ENCODE results near the gene MAPKAPK3.

The MAPKAPK3 gene

DNA sequence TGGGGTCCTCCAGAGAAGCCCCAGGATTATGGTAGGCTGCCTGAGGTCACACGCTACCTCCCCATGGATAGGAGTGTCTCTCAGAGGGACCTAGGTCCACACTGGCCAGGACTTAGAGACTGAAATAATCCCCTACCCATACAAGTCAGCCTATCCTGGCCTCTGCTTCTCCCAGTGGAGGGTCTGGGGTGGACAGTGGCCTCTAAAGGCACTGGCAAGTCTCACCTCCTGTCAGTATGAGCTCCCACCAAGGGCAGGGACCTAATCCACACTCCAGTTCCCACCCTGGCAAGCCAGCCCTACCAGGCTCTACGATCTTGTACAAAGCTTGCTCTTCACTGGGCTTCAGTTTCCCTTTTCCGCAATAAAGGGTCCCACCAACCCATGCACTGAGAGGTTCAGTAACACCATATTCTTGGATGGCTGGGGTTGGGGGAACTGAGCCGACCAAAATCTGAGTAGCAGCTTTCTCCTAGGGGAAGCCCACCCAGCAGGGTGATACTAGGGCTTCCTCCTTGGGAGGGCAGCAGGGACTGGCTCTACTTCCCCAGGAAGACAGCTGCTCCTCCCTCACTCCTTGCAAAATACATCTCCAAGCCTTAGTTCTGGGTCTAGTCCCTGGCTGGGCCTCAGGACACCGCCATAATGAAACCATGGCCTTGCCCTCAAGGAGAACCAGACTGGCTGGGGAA is 7.7 kb upstream of the MAPKAPK3 start:
- no peak for DNase-seq

DNA sequence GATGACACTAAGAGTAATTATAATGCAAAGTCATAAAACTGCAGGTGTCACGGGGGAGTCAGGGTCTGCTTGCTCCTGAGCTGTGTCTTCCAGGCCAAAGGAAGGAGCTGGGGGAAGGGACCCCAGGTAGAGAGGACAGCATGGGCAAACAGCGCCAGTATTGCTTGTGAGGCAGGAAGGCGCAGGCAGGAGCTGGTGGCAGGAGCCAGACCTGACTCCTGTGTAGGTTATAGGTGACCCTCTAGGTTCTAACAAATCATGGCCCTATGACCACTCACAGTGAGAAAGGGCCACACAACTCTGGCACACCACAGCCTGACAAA is 7.2 kb upstream of the MAPKAPK3 start:
- no peak for DNase-seq

DNA sequence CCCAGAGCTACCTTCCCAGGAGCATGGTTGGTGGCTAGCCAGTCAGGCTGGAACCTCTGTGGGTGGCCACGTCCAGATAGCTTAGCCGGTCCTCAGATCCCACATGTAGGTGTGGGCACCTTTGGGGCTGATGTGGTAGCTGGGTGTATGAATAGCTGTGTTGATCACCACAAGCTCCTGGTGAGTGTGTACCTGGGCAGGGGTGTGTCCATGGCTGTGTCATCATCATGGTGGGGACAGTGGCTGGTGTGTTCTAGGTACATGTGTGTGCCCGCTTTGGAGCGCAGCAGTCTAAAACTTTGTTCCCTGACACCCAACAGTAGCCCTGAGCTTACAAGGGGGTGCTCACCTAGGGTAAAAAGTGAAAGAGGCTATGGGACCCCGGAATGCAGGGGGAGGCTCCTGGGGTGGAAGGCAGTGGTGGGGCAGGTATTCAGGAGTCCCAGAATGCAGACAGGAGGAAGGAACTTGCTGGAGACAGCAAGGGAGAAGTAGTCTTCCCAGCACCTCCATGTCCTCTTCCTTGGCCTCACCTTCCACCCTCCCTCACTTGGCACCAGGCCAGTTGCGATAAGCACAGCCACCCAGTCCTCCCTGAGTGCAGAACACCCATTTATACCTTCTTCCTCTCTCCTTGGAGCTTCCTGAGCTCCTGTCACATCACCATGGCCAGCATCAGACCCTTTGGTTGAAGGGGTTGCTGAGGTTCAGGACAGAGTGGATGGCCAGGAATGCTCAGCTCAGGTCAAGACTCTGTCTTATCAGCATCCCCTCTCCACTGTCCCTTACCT is 6.6 kb upstream of the MAPKAPK3 start:
- DNase-seq, result no peak

DNA sequence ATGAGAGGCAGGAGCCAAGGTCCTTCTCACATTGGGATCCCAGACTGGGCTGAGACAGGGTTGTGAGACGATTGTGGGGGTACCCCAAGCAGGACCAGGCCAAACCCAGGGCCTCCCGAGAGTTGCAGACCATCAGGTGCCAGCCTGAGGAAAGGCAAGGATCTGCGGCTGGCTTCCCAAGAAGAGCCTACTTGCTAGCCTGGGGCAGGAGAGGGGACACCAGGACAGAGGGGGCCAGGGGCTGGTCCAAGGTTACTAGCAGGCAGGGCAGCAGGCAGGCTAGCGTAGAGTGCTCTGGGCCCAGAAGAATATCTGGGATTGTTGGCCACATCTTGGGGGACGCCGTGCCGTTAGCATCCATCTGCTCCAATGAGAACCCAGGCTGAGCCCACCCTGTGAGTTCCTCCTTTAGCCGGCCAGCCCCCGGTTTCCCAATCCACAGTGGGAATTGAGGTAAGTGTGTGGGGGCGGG is 5.9 kb upstream of the MAPKAPK3 start:
- no peak for DNase-seq

DNA sequence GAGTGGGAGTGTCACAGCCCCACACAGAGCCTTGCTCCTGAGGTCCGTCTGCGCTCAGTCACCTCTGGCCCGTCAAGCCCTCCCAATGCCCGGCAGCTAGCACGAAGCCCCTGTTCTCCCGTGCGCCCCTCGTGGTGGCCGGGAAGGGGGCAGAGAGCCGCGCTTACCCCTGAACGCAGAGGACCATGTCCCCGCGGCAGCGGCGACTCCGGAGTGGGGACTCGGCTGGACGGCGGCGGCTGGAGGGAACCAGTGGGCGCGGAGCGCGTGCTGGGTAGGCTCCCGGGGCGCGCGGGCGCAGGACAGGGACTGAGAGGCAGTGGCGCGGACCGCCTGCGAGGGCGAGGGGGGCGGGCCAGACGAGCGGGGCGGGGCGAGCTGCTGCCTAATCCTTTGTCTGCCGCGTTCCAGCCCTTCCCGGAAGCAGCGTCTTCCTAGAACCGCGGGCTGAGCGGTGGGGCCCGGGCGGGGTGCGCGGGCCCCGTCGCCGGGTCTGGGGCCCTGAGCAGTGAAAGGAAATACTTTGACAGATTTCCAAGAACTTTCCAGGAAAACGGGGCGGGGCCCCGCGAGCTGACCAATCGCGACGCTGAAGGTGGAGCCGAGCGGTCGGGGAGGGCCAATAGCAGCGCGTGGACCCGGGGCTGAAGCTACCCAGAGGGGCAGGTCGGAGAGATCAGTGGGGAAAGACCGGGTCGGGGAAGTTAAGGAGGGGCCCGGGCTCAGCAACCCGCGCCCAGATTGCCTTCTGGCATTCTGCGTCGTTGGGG is 5.3 kb upstream of the MAPKAPK3 start, which contains the start of gene CISH:
TSS of gene CISH (minus strand) at position 311 of the 770 bp plus-strand sequence. CDS start at position 187, 124 bp downstream.
- DNase-seq, result peak; percentile 87

DNA sequence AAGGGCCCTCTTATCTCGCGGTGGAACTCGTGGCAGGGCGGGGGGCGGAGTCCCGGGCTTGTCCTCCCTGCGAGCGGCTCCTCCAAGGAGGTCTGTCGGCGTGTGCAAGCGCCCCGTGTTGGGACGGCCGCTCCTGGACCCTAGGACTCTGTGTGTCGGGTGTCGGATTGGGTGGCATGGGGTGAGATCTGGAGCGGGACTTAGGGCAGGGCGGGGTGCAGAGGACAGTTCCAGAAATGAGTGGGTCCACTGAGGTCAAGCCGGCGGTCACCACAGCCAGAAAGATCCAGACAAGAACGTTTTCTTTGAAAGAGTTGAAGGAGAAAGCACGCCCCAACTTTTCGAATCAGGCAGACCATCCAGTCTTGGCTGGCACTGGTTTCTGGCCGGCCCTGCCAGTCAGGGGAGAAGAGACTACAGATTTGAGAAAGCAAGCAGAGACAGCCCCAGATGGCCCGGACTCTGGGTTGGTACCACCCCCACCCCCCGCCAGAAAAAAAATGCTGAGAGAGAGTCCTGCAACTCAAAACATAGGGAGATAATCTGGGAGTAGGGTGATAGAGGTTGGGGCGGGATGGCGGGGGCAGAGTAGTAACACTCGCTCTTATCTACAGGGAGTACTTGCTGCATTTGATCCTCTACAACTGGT is 4.6 kb upstream of the MAPKAPK3 start:
- no peak for DNase-seq

DNA sequence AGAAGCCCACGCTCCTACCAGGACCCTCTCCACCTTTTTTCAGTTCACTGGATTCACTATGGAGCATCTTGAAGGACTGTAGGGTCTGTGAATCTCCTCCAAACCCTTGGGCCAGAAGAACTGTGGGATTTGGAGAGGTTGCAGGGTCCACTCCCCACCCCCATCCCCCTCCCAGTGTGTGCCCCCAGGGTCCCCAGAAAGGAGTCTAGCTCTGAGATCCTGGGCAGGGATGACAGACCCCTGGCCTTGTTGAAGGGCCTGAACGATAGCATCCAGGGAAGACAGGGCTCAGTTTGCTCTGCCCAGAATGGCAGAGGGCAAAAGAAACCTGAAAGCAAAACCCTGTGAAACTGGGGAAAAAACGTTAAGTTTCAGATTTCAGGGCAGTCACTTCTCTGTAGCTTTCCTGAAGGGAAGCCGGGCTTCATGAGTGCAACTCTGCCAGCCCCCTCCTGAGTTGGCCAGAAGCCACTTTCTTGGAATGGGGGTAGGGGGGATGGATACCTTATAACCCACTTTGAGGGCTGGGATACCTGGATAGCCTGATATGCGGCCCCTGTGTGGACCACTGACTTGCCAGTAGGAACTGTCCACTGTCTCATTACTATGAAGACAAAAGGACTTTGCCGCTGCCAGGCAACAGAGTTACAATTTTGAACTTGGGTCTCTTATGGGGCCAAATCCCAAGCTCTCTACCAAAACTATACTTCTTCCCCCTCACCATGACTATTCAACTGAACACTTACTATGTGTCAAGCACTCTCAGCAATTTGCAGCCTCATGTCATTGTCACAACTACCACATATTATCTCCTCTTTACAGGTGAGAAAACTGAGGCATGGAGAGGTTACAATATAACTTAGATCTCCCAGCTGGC is 3.7 kb upstream of the MAPKAPK3 start:
- DNase-seq, result no peak

DNA sequence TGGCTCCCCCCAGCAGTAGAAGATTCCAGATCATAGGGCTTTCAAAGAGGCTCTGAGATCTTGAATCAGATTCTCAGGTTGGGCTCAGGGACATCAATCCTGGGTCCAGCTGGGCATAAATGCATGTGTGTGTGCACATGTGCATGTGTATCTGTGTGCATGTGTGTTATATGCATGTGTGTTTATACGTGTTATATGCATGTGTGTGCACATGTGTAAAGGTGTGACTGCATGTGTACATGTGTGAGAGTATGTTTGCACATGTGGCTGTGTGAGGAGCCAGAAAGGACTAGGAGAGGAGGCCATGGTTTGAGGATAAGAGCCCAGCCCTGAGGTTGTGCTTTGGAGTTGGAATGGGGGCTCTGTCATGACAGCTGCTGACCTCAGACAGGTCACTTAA is 1.8 kb upstream of the MAPKAPK3 start:
- no peak for DNase-seq

DNA sequence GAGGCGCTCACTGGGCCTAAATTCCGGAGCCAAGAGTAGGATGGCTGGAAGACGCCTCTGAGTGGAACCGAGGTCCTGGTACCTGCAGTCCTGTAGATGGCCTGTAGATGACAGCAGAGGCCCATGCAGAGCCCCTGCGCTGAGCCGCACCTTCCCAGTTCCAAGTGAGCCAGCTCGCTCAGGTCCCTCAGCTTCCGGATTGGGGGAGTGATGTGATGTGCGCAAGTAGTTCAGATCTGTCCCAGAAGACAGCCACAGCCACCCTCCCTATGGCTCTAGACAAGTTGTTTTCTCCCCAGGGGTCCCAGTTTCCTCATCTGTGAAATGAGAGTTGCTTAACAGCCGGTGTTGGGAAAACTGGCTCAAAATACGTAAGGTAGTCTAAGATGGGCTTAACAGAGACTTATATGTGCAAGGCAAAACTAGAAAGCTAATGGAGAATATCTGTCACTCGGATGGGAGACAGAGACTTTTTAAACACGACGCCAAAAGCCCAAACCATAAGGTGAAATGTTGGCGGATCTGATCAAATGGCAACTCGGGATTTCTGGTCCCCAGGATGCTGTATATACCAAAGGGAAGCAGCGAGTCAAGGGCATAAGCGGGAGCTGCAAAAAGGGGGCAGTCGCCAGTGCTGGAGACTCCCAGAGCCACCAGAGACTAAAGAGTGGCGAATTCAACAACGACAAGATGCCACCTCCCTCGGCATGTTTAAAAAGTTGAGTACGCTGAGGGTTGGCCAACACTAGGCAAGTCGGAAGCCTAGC is 765 bp upstream of the MAPKAPK3 start:
- peak; percentile 79 for DNase-seq

DNA sequence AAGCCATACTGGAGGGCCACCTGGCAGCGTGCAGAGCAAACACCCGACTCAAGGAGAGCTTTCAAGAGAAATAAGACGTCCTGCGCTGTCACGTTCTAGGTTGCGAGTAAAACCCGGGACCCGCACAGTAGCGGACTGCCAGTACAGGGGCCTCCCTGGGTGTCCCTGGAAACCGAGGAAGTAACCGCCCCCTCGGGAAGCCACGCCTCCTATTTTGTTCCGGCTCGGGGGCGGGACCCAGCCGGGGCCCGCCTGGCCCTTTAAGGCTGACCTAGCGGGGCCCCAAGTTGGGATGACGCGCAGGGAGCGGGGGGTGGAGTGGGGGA is 218 bp upstream of the MAPKAPK3 start:
- DNase-seq, result peak; percentile 91

DNA sequence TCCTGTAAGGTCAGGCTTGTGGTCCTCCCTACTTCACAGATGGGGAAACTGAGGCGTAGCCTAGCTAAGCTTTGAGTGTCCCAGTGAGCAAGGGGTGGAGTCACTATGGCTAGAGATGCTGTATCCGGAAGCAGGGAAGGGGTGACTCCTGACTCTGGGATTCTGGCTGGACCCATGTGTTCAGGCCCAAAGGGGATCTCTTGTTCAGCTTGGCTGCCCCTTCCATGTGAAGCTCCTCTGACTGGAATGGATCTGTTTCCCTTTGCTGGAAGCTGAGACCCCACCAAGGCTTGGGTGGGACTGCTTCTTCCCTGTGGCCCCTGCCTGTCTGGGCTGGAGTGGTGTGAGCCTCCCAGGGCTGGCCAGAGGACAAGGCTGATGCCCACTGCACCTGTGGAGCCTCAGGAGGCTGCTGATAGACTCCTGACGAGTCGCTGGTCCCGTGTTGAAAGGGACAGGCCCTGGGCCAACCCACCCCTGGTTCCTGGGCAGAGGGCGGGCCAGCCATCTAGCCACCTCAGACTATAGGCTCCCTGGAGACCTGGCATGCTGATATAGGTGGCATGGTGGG is 1.0 kb downstream of the MAPKAPK3 start:
- no peak for DNase-seq

DNA sequence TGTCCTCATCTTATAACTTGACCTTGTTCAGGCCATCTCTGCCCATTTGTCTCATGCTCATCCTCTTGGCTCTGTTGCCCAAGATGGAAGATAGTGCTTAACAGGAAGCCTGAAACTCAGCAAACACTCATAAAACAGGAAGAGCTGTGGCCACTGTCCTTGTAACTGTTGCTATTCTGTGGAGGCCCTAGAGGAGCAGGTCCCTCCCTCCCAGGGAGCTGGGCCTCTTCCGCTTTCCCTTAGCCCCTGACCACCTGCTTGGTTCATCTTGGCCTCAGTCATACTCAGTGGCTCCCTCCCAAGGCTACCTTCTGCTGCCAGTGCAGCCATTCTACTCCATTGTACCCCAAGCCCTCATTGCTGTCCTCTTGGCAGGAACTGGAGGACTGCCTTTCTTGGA is 3.5 kb downstream of the MAPKAPK3 start:
- peak; percentile 55 for DNase-seq

DNA sequence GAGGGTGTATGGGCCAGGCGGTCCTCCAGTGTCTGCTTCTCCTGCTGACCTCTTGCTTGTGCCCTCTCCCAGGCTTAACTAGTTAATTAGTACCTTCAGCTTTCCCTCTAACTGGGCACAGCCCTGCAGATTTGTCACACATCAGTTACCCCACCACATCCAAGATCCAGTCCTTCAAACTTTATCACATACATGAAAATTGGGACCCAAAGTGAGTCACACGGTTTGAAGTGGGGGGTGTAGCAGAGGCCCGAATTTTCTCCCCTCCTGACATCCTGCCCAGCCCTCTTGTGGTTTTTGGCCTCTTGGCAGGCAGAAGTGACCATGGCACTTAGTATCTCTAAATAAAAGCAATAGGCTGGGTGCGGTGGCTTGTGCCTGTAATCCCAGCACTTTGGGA is 3.9 kb downstream of the MAPKAPK3 start:
- DNase-seq, result no peak

DNA sequence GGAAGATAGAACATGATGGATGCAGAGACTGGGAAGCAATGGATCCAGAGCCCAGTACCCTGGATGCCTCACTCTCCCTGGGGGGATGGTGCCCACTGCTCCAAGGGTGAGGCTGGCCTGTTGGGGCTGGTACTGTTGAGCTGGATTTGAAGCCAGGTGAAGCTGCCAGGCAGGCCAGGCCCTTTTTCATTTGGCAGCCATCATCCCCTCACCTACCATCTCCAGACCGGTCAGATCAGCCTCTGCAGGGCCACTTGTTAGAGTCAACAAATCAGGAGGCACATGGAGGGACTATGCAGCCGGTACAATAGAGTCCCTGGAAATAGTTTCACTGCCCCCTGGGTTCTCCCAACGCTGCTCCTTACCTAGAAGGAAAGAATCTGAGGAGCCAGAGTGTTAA is 5.9 kb downstream of the MAPKAPK3 start:
- no peak for DNase-seq

DNA sequence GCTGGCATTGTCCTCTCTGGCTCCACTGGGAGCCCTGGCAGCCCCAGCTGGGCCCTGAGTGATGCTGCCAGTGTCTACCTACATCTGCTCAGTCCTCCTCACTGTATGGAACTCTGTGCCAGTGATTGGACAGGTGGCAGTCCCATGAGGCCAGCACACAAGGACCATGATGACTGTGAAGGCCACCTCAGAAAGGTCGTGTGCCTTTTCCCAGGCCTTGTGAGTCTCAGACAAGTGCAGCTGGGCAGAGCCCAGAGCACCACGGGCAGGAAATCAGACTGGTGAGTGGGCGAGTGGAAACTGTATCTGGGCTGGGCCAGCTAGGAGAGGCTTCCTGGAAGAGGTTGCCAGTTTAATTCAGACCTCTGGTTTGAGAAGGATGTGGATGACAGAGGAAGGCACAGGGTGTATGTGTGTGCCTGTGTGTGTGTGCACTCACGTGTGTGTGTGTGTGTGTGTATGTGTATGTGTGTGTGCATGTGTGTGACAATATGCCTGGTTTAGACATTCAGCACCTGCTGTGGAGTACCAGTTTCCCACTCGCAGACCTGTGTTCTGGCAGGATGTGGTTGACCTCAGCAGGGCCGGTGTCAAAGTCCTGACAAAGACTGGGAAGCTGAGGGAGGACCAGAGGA is 7.0 kb downstream of the MAPKAPK3 start:
- no peak for DNase-seq

DNA sequence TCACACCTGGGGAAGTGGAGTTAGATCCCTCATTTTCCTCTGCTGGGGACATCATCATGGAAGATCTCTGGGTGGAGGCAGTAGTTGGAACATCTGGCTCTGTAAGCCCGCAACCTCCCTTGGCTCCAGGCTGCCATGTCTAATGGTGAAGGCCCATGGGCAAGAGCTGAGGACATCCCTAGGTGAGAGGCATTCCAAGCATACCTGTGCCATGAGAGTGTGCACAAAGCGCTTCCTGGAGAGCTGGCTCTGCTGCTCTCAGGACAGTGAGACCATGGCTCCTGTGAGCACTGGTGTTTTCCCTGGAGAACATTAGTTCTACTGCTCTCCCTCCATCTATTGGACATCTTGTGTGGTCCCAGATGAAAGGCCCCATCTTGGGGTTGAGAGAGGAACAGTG is 7.7 kb downstream of the MAPKAPK3 start:
- DNase-seq, result no peak

DNA sequence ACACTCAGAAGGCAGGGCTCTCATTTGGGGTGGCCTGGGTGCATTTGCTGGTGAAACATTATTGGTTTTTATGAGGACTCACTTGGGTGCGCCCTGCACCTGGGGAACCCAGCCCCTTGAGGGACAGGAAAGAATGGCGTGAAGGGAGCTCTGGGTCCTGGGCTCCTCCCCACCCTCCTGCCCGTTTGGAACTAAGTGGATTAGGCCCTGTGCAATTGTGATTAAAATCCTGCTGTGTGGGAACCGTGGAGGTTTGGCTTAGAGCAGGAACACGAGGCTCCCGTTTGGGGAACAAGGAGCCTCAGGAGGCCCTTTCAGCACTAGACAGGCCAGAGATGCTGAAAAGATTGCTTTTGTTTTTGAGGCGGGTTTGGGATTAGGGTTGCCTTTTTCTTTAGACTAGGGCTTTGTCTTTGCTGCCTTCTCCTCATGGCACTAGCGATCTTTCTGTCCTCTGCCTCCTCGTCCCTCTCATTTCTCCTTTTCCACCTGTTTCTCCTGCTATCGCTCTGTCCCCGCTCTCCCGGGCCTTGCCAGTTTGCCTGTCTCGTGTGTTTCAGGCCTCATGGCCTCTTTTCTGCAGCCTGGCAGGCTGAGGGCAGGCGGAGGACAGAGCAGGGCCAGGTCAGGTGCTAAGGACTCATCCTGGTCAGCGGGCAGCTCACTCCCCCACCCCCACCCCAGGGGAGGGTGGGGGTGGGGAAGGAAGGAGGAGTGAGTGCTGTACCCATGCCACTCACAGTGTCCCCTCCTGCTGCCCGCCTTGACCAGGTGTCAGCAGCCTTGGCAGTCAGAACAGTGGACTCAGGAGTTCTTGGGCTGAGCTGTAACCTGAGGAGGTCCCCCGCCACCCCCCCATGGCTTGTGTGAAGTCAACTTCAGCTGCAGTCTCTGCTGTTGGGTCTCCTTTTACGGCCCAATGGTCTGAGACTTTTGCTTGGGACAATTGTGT is 8.6 kb downstream of the MAPKAPK3 start:
- no peak for DNase-seq

DNA sequence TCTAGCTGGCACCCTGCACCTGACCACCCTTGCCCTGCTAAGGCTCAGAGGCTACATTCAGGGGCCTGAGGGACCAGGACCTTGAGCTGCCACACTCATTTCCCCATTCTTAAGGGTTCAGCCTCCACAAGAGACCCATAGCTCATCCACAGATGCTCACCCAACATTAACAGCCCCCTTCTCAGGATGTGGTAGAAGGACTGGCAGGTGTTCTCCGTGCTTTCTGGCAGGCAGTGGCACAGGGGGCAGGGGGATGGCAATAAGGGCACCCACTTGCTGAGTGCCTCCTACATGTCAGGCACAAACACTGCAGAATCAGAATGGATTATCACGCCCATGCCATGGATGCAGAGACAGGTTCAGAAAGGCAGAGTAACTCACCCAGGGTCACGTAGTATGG is 9.4 kb downstream of the MAPKAPK3 start:
- no peak for DNase-seq

DNA sequence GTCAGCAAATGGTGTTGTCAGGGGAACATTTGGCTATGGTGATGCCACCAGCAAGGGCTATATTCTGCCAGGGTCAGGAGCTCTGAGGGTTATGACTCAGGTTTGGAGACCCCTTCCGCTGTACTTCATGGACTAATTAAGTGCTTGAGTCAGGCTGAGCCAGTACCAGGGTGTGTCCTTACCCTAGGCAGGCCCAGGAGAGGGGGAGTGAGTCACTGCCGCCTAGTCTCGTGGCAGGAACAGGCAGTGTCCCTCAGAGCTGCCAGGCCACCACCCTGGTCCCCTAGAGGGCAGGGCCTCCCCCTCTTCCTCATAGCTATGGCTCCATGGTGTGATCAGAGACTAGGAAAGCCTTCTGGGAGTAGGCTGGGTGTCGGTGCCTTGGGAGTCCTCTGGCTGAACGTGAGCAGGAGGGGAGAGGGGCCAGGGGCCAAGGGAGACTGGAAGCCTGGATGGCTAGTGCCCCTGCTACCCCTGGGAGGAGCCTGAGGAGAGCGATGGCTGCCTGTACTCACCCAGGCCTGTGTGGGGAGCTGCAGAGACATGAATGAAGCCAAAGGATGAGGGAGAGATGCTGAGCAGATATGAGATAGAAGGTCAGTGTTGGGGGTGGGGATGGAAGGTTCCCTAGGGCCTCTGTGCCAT is 10.6 kb downstream of the MAPKAPK3 start:
- peak; percentile 41 for DNase-seq
